Cortex of kidney (tissue), 1 donor: Measurements from ENCODE around the gene POC1A.
"Not testable (repeated sequence)": the region's sequence is repeated elsewhere in the genome, so short reads cannot be mapped to it uniquely, and the experiment has no call there.

Experiments
- DNase-seq: peaks from one replicate; lab custom pipeline; 2025; lab: John Stamatoyannopoulos, UW

Gene POC1A

DNA sequence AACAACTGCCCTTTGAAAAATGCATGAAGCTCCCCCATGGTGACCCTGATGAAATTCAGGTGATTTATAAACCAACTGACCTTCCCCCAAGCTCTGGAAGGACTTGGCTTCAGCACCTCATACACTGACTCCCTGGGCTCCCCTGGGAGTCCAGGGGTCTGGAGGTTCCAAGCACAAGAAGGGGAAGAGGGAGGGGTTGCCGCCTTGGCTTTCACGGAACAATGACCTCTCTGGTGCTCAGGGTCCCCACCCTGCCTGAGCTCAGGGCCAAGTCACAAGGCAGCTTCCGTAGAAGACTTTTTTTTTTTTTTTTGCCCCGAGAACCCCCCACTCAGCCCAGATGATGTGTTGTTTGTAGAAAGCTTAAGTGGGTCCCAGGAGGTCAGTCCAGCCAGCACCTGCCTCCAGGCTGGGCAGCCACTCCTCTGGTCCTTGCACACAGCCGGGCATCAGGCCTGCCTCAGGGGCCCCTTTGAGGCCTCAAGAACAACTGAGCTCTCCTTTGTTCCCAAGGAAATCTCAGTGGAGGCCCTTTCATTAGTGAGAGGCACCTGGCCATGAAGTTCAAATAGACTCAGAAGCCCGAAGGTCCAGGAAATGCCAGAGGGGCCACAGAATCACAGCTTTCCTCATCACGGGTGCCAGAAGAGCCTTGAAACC, 29.7 kb upstream of the POC1A start:
- no peak for DNase-seq

DNA sequence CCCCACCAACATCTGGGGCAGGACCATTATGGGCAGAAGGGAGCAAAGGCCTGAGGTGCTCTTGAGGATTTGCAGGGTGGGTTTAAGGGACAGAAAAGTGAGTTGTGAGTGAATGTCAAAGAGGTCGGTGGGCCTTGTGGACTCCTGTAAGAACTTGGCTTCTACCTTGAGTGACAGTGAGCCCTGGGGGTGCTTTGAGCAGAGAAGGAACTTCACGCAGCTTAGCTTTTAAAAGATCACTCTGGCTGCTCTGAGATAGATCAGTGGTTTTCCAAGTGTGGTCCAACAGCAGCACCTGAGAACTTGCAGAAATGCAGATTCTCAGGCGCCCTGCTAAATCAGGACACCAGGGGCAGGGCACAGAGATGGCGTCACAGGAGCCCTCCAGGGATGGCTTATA, 28.5 kb upstream of the POC1A start:
- DNase-seq: no peak

DNA sequence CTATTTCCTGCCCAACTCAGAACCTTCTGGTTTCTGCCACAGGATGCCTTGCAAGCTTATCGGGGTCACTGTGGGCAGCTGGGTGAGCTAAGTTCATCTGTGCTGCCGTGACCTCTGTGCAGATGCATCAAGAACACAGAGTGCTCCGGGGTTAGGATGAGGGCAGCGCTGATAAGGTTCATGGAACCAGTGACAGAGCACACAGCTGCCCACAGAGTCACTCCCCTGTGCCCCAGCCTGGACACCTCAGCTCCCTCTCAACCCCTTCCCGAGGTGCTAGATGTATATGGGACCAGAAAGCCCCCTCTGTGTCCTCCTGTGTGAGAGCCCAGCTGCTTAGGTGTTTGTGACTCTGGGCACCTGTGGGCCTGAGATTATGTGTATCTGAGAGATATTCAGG, 28.0 kb upstream of the POC1A start:
- no peak for DNase-seq

DNA sequence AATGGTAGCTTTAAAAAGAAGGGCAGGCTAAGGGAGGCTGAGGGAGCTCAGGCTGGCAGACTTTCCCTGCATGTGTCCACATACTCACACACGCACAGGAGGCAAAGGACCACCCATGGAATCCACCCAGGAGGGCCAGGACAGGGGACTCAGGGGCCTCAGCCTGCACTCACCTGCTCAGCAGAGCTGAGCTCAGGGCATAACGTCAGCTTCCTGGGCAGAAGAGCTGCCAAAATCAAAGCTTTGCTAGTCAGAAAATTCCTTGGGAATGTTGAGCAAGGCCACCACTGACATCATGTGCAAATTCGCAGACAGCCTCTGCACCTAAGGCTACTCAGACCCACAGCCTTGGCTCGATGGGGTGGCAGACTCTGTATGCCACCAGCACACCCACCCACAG, 27.3 kb upstream of the POC1A start:
- DNase-seq: no peak

DNA sequence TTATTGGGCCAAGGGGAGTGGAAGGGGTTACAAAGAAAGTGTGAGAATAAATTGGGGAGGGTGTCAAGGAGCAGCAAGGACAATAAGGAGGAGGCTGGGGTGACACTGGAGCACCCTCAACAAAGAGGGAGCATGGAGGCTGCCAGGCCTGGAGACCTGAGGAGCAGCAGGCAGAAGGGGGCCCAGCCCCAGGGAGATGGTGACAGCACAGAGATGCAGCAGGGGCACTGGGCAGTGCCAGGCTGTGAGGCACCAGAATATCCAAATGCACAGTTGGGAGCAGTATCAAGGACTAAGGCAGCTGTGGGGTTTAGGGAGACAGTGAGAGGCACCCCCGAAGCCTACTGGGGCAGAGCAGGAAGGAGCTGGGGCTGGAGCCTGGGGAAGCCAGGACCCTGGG, 24.3 kb upstream of the POC1A start:
- DNase-seq: no peak

DNA sequence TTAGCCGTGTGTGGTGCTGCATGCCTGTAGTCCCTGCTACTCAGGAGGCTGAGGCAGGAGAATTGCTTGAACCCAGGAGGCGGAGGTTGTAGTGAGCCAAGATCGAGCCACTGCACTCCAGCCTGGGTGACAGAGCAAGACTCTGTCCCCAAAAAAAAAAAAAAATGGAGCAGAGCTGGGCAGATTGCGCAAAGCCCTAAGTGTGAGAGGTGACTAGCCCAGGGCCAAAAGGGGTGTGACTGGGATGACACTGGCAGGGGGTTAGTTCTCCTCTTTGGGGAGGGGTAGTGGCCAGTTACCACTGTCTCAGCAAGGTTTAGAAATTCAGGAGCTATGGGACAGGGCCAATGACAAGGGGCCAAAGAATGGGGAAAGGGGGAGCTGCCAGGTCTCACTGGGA, 23.9 kb upstream of the POC1A start:
- not testable (repeated sequence) for DNase-seq

DNA sequence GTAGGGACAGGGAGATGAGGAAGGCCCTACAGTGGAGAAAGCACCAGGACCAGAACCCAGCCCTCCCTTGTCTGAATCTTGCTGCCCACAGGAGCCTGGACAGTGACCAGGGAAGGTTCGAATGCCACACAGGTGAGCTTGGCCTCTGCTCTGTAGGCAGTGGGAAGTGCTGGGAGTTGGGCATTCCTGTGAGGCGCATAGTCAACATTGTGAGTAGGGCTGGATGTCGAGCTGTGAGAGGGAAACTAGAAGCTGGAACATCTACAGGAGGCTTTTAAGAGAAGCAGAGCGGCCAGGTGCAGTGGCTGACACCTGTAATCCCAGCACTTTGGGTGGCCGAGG, 23.4 kb upstream of the POC1A start:
- no peak for DNase-seq

DNA sequence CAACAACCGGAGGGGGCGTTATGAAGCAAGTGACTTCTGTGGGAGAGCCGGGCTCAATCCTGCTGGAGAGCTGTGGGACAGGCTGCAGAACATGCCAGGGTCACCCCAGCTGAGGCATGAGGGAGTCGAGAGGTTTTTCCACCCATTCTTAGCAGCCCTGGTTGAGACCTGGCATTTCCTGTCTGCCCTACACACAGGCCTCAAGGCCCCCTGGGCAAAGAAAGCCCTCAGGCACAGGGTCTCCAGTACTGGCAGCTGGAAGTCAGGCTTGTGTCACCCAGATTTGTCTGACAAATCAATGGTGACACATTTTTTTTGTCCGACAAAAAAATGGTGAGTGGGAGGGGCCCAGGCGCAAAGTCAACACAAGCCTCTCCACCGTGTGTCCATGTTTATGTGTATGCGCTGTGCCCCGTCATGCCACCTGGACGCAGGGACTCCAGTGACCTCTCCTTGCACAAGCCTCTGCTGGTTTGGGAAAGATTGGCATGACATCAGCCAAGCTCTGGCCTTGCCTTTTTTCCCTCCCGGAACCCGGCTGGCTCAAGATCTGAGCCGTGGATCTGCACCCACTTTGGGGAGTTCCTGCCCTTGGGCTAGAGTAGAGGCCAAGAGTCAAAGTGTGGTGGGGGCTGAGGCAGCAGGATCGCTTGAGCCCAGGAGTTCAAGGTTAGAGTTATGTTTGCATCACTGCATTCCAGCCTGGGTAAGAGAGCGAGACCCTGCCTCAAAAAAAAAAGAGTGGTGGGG, 22.9 kb upstream of the POC1A start:
- no peak for DNase-seq

DNA sequence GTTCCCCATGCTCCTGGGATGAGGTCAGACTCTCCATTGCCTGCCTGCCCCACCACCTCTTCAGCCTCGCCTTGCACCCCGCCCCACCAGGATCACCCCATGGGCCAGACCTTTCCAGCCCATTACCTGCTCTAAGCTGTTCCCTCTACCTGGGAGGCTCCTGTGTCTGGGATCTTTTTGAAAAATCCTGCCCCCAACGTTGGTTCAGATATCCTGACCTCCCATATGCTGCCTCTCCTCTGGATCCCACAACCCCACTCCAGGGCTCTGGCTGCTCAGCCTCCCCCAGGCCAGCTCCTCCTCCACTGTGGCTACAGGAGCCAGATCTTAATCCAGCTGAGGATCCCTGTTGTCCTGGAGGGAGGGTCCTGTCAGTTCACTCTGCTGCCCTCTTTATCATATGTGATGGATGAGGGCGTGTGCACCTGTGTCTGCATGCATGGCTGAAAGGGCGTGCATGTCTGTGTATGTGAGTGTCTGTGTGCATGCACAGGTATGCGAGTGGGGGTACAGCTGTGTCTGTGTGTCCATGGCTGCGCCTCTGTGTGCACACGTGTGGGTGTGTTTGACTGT, 22.0 kb upstream of the POC1A start:
- DNase-seq: no peak

DNA sequence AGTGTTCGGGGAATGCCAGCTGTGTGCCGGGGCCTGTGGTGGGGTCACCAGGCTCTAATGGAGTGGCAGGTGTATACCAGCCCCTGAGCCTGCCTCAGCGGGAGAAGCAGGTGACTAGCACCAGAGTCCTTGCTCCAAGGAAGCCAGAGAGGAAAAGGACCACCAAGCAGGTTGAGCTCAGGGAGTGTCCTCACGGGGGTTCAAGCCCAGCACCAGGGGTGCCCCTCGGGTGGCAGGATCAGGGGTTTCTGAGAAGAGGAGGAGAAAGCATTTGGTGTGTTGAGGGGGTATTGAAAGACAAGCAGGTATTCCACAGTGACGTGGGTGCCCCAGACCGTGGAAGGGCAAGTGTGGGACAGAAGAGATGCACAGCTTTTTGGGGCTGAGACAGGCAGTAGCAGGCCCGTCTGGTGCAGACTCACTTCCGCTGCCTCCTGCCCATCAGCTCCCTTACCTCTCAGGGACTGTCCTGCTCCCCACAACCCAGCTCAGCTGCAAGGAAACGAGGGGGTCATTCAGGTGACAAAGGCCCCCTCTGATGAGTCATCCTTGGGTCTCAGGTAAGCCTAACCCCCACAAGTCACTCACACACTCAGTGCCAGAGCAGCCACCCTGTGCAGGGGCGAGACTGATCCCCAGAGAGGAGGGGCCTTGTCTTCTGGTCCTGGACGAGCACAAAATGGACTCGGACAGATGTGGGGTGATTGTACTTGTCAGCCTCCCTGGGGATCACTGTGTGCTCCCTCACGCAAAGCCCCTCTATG, 21.4 kb upstream of the POC1A start:
- DNase-seq: no peak

DNA sequence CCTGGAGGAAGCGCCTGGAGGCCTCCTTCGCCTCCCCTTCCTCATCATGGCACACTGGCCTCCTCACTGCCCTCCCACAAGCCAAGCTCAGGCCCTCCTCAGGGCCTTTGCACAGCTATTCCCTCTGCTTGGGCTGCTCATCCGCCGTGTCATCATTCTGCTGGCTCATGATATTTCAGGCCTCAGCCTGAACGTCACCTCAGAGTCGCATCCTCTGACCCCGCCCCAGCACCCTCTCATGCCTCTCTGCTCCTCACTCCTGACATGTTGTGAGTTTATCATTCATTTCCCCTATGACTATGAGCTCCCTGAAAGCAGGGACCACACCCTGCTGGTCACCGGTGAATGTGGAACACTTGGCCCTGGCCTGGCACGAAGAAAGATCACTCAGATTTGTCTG, 20.7 kb upstream of the POC1A start:
- no peak for DNase-seq

DNA sequence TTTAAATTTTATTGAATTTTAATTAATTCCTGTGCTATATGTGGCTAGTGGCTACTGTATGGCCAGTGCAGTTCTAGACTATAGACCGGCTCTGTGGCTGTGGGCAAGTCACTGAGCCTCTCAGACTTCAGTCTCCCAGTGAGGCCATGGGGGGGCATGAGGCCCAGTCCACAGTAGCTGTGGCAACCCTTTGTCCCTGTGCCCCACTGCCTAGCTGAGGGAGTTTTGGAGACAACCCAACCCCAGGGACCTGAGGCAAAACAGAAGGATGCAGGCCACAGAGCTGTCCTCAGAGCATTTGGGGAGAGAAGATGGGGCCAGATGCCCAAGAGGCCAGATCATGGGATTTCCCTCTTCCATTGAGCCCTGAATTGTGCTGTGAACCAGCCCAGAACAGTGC, 18.9 kb upstream of the POC1A start:
- DNase-seq: no peak

DNA sequence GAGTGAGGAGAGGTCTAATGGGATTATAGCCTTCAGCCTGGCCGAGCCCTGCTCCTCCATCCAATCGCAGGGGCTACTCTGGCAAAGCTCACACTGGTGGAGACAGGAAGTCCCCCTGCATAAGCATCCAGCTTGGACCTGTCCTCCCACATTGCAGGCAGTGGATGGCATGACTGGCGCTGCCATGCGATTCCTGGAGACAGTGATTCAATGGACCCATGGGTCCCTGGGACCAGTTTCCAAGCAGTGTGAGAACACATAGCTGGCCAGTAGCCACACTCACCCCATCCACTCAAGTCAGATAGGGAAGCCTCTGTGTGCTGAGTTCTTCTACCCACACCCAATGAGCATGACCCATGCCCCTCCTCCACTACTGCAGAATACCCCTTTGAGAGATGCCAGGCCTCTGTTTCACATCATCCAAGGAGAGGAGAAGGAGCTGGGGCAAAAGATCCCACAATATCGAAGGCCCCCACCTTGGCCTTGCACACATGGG, 18.1 kb upstream of the POC1A start:
- no peak for DNase-seq

DNA sequence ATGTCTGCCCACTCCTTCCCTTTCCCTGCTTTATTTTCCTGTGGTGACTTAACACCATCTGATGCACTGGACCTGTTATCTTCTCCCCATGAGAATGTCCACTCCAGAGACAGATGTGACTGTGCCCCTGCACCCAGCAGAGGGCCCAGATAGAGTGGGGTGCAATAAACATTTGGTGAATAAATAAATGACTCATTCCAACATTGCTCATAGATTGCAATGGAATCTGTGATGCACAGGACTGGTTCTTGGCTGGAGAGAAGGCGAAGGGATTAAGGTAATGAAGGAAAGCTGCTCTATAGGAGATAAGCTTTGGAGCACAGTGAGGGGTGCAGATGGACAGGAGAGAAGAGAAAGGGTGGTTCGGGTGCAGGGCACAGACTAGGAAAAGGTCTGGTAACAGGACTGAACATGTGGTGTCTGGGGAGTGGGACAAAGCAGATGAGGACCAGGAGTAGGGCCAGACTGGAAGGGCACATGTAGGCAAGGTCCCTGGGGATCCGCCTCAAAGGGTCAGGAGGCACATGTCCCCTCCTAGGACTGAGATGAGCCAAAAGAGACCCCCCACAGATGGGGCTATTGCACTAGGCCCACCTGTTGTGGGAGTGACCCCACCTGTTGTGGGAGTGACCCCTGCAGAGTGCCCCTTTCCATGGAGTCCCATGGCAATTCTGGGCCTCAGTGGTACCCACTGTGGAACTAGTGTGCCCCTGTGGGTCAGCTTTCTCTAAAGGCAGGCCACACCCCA, 17.5 kb upstream of the POC1A start:
- DNase-seq: no peak

DNA sequence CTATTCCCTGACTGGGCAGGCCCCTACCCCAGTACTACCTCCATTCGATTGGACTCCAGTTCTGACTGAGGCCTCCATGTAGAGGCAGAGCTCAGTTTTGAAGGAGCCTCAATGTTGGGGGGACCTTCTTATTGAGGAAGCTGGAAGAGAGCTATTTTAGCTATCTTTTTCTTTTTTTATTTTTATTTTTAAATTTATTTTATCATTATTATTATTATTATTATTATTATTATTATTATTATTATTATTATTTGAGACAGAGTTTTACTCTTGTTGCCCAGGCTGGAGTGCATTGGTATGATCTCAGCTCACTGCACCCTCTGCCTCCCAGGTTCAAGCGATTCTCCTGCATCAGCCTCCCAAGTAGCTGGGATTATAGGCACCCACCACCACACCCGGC, 16.0 kb upstream of the POC1A start:
- not testable (repeated sequence) for DNase-seq

DNA sequence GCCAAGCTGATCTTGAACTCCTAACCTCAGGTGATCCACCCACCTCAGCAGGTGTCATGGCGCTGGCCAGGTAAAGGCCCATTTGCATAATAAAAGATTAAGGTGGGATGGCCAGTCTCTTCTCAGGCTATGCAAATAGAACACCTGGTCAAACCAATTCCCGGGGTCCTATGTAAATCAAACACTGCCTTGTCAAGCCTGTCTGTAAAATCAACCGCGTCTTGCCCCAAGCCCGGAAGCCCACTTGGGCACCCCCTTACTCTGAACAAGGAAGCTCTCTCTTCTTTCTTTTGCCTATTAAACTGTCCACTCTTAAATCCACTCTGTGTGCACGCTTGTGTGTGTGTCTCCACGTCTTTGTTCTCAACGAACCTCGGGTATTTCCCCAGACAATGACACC, 13.0 kb upstream of the POC1A start:
- no peak for DNase-seq

DNA sequence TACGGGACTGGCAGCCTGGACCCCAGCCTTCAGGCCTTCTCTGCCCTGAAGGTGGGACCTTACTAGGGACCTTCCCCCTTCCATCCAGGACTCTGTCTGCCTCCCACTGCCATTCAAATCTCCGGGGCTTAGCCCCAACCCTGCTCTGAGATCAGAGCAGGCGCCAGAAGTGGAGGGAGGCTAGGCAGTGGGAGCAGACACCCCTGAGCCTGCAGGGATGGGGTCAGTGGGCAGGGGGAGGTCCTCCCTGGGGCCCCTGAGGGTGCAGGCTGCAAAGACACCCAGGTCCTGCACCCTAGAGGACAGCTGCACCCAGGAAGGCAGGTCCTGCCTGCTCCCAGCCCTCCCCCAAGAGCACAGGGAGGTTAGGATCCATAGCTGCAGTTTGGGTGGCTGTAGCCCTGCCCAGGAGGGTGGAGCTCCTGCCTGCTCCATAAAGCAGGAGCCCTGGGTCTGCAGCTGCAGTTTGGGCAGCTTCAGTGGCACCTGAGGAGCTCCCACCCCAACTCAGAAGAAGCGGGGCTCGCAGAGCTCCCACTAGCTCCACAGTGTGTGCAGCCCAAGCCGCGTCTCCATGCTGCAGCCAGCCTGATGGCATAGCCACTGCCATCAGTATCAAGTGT, 8.1 kb upstream of the POC1A start:
- DNase-seq: no peak

DNA sequence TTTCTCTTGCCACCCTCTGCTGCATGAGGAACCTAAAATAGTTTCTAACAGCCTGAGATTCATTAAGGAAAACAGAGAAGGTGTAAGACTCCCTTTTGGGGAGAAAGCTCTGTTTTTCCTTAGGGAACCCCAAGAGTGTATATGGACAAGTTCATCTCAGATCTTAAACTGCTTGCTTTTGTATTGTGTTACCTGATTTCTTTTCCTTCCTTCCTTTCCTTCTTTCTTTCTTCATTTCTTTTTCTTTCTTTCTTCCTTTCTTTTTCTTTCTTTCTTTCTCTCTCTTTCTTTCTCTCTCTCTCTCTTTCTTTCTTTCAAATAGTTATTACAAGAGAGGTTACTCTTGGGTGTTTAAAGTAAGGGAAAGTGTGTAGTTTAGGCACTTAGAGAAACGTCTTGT, 5.3 kb upstream of the POC1A start:
- DNase-seq: no peak

DNA sequence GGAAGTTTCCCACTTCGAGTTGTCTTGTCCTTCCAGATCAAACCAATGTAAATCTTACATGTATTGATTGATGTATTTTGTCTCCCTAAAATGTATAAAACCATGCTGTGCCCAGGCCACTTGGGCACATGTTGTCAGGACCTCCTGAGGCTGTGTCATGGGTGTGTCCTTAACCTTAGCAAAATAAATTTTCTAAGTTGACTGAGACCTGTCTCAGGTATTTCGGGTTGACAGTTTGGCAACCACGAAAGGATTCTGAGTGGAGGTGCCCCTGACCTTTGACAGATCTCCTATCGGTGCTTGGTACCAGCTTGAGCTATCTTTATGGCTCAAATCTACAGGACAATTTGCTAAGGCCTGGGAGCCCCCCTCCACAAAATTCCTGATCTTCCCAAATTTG, 1.7 kb upstream of the POC1A start:
- no peak for DNase-seq

DNA sequence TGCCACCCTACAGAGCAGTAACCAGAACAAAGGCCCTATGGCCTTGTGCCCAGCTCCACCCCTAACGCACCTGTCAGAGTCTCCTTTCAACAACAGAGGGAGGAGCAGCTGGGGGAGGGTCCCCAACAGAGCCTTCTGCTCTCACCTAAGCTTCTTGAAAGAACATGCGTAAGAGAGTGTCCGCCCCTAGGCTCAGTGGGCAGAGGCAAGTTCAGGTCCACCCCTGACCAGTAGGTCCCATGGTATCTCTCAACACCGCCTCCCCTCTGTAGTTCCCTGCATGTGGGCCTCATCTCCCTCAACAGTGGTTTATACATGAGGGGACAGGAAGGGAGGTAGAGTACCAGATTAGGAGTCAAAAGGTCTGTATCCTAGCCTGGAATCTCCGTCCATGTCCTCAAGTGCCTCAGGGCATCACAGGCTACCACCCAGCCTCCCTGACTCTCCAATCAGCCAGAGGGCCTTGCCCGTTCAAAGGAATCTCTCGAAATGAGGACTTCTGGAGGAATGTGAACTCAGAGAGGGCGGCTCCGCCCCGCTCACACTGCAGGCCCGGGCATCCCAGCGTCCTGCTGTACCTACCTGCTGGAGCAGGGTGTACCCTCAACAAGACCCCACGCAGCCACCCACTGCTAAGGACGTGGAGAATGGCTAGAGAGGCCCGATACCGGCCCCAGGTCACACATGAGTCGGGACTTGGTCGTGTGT, 680 bp downstream of the POC1A start:
- DNase-seq: no peak

DNA sequence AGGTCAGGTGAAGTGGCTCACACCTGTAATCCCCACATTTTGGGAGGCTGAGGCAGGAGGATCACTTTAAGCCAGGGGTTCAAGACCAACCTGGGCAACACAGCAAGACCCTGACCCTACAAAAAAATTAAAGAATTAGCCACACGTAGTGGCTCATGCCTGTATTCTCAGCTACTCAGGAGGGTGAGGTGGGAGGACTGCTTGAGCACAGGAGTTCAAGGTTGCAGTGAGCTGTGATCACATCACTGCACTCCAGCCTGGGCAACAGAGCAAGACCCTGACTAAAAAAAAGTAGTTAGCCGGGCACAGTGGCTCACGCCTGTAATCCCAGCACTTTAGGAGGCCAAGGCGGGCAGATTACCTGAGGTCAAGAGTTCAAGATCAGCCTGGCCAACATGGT, 2.2 kb downstream of the POC1A start:
- not testable (repeated sequence) for DNase-seq
